Fibroblast of pulmonary artery (primary cell): Measurements from ENCODE around the gene DNAJC1.
"Not testable (repeated sequence)": the region's sequence is repeated elsewhere in the genome, so short reads cannot be mapped to it uniquely, and the experiment has no call there.

Experiments
- DNase-seq: peaks from one replicate; pipeline ENCODE4 v3.0.0-alpha.2; 2010; ENCODE audit warnings: low read depth
- H3K4me3 ChIP-seq: replicated peaks from 2 replicates; pipeline ENCODE4 v1.5.1; 2011; ENCODE audit warnings: low read depth, mild to moderate bottlenecking, control low read depth, low read length, moderate library complexity
- CTCF ChIP-seq: IDR thresholded peaks from 2 replicates; pipeline ENCODE4 v1.5.1; 2011; ENCODE audit warnings: mild to moderate bottlenecking, control low read depth, low read length, inconsistent platforms; ENCODE audit errors: missing control alignments

DNAJC1 gene

GRCh38 chr10:21860718-21861117 lies 142.8 kb downstream of the DNAJC1 start:
- no peak for TF ChIP-seq CTCF

GRCh38 chr10:21858455-21858854 lies 145.1 kb downstream of the DNAJC1 start:
- DNase-seq, result no peak
- no peak overlapping the region for H3K4me3 ChIP-seq
- no peak for TF ChIP-seq CTCF

More at GRCh38 chr10:21860718-21861117, 142.8 kb downstream of the DNAJC1 start:
- H3K4me3 ChIP-seq, result no peak overlapping the region
- peak; percentile 24 for DNase-seq

- no peak for TF ChIP-seq CTCF
- peak; percentile 18 for DNase-seq
- H3K4me3 ChIP-seq, result no peak overlapping the region
Measured at GRCh38 chr10:21849607-21850006, 153.9 kb downstream of the DNAJC1 start.

GRCh38 chr10:21843645-21844044 lies 159.9 kb downstream of the DNAJC1 start:
- TF ChIP-seq CTCF, result no peak
- DNase-seq, result no peak
- H3K4me3 ChIP-seq, result no peak overlapping the region

- H3K4me3 ChIP-seq, DNase-seq: not testable (repeated sequence)
Measured at GRCh38 chr10:21841273-21841672, 162.3 kb downstream of the DNAJC1 start.

GRCh38 chr10:21837487-21837886 lies 166.0 kb downstream of the DNAJC1 start:
- not testable (repeated sequence) for DNase-seq, H3K4me3 ChIP-seq

GRCh38 chr10:21834574-21834973 lies 169.0 kb downstream of the DNAJC1 start:
- H3K4me3 ChIP-seq, DNase-seq: not testable (repeated sequence)

- TF ChIP-seq CTCF, result no peak
- peak; percentile 9 for DNase-seq
- H3K4me3 ChIP-seq, result no peak overlapping the region
Measured at GRCh38 chr10:21832821-21833130, 170.8 kb downstream of the DNAJC1 start.

- peak; percentile 65 for DNase-seq
- TF ChIP-seq CTCF, result no peak
- no peak overlapping the region for H3K4me3 ChIP-seq
Measured at GRCh38 chr10:21831986-21832820, 171.3 kb downstream of the DNAJC1 start.
